K562 (cell line): Measurements from ENCODE around the gene CMBL. TPM values are rescaled to one million over a fixed set of nuclear protein-coding genes. Genes with fewer than 3 reads are reported as not detected.

Experiments used
- ATAC-seq: fragments of 200-7000 bp; cut with Tn5 transposase; 3 replicates; pipeline ENCODE4 v1.9.1; 2020; ENCODE audit warnings: moderate library complexity
- BruUV-seq: library from RNA; stranded (reverse); fragments of 400-500 nt; replicated peaks from 2 replicates; lab custom pipeline; 2021; lab: Mats Ljungman, UMichigan
- CTCF ChIA-PET: fragments of 300-600 bp; formaldehyde crosslinking; extraction: SDS; loops from one replicate; lab custom pipeline; 2021; ENCODE audit warnings: low intra/inter-chr PET ratio; lab: Yijun Ruan, JAX
- POLR2A ChIA-PET: fragments of 300-600, 350-650 bp; sonication (Branson Sonifier 250); formaldehyde crosslinking; extraction: SDS; loops from one replicate; lab custom pipeline; 2021; ENCODE audit warnings: antibody characterized with exemption, inconsistent platforms; lab: Yijun Ruan, JAX
- DNase-seq, 4 experiments: peaks; one replicate each; pipeline versions ENCODE4 v3.0.0 to v3.0.0-alpha.2; 2011 to 2018; ENCODE audit warnings: low spot score in 3 of 4, mixed read lengths in 3 of 4; ENCODE audit errors: extremely low read depth in 1 of 4
- FAIRE-seq: peaks from 2 replicates; lab custom pipeline; 2011; peaks lifted over from hg19 to GRCh38; lab: Jason Lieb, UNC
- H2AFZ ChIP-seq: 2 replicates; pipeline ENCODE4 v1.6.0; 2011; ENCODE audit warnings: low read depth, low read length, control low read depth, inconsistent platforms
- H3K27ac ChIP-seq: fragments of 200-600 bp; 3 replicates; pipeline ENCODE4 v1.8.0; 2011; ENCODE audit warnings: low read depth, mild to moderate bottlenecking, control low read depth, inconsistent platforms, low read length, moderate library complexity, mixed read lengths; ENCODE audit errors: extremely low read depth
- H3K27me3 ChIP-seq, 2 experiments: fragments of 300-600 bp in 1 of 2; 2 replicates in 1 of 2; 3 replicates in 1 of 2; pipeline versions ENCODE4 v1.6.0 to v1.8.0; 2011; ENCODE audit warnings: inconsistent platforms in 2 of 2, low read length in 2 of 2, mild to moderate bottlenecking in 1 of 2, mixed read lengths in 1 of 2, moderate library complexity in 1 of 2; ENCODE audit not compliant: control insufficient read depth in 2 of 2, insufficient read depth in 2 of 2
- H3K36me3 ChIP-seq: fragments of 300-600 bp; 3 replicates; pipeline ENCODE4 v1.8.0; 2011; ENCODE audit warnings: mild to moderate bottlenecking, low read length, inconsistent platforms; ENCODE audit not compliant: control insufficient read depth, insufficient read depth
- H3K4me1 ChIP-seq, 2 experiments: fragments of 200-600 bp in 1 of 2; replicated peaks in 1 of 2; 2 replicates in 1 of 2; 3 replicates in 1 of 2; pipeline versions ENCODE4 v1.5.1 to v1.8.0; 2011; ENCODE audit warnings: inconsistent platforms in 2 of 2, low read length in 2 of 2, mild to moderate bottlenecking in 1 of 2, mixed read lengths in 1 of 2, moderate library complexity in 1 of 2; ENCODE audit not compliant: control insufficient read depth in 2 of 2, insufficient read depth in 2 of 2
- H3K4me2 ChIP-seq: 2 replicates; pipeline ENCODE4 v1.6.1; 2011; ENCODE audit warnings: low read length, control low read depth, inconsistent platforms, mixed read lengths; ENCODE audit not compliant: insufficient read depth
- H3K4me3 ChIP-seq: fragments of 200-600 bp; sonication (generic), shearing (Covaris generic); 2 replicates; pipeline ENCODE4 v1.5.1; 2016; ENCODE audit warnings: control low read depth, inconsistent platforms
- H3K79me2 ChIP-seq: fragments of 200-600 bp; 3 replicates; pipeline ENCODE4 v1.8.0; 2011; ENCODE audit warnings: low read length, inconsistent platforms; ENCODE audit not compliant: control insufficient read depth, insufficient read depth
- H3K9ac ChIP-seq, 2 experiments: 2 replicates each; pipeline versions ENCODE4 v1.6.0 to v1.6.1; 2011; ENCODE audit warnings: low read depth in 2 of 2, low read length in 2 of 2, control low read depth in 1 of 2, inconsistent platforms in 1 of 2, mild to moderate bottlenecking in 1 of 2, mixed read lengths in 1 of 2; ENCODE audit not compliant: insufficient read depth in 1 of 2
- H3K9me1 ChIP-seq: one replicate; pipeline ENCODE4 v1.6.0; 2011; ENCODE audit warnings: inconsistent platforms, mild to moderate bottlenecking, low read length, moderate library complexity; ENCODE audit not compliant: control insufficient read depth, insufficient read depth
- H3K9me3 ChIP-seq: replicated peaks from 2 replicates; pipeline ENCODE4 v1.5.1; 2011; ENCODE audit warnings: low read depth, low read length, inconsistent platforms; ENCODE audit not compliant: control insufficient read depth, insufficient read depth
- H4K20me1 ChIP-seq: replicated peaks from 2 replicates; pipeline ENCODE4 v1.6.1; 2011; ENCODE audit warnings: low read length, inconsistent platforms, mixed read lengths; ENCODE audit not compliant: control insufficient read depth, insufficient read depth
- HINFP ChIP-seq: fragments of 450-650 bp; conservative IDR thresholded peaks from 2 replicates; pipeline ENCODE4 v1.6.1; 2016; ENCODE audit warnings: missing genetic modification characterization, low read depth, mild to moderate bottlenecking, control low read depth, missing compliant biosample characterization
- NFYB ChIP-seq: IDR thresholded peaks from 2 replicates; pipeline ENCODE4 v1.6.1; 2011; ENCODE audit warnings: mild to moderate bottlenecking, moderate library complexity; ENCODE audit not compliant: insufficient read length; ENCODE audit errors: extremely low read depth
- PKNOX1 ChIP-seq: fragments of 450-650 bp; IDR thresholded peaks from 2 replicates; pipeline ENCODE4 v1.6.1; 2016
- WGBS: fragments of 100-300 bp; shearing (Covaris generic); methylation state at CpG from one replicate; pipeline ENCODE4 v1.1.6; 2016; ENCODE audit warnings: low coverage, mixed read lengths; ENCODE audit not compliant: insufficient coverage; ENCODE audit errors: missing lambda C conversion rate; 5-methylcytosine and 5-hydroxymethylcytosine counted together
- in situ Hi-C: fragments of 300-500 bp; cut with MboI; formaldehyde crosslinking; loops from 4 replicates; pipeline ENCODE4 v1.15.0; 2018; ENCODE audit warnings: inconsistent platforms, mixed read lengths
- intact Hi-C: fragments of 100-400 bp; cut with micrococcal nuclease; formaldehyde crosslinking; loops from 2 replicates; pipeline ENCODE4 v1.14.2; 2022
- polyA plus RNA-seq, 8 experiments: library from polyadenylated mRNA; depleted of rRNA in 4 of 8; stranded (reverse) in 5 of 8; unstranded in 3 of 8; fragments of >200 nt; fragmentation: Nextera tagmentation in 2 of 8; fragmentation: Illumina TruSeq in 1 of 8; extraction: Ambion mirVana in 2 of 8; extraction: Trizol in 1 of 8; gene quantifications; 2 replicates each; pipeline versions ENCODE4 v1.2.1 to v1.2.3, GENCODE V29; 2011 to 2014; ENCODE audit warnings: inconsistent platforms in 1 of 8, missing spikeins in 1 of 8
- total RNA-seq, 7 experiments: library from RNA; depleted of rRNA in 6 of 7; stranded (reverse); fragments of >200 nt in 6 of 7; fragmentation: Illumina TruSeq in 2 of 7; extraction: Trizol in 2 of 7; gene quantifications; 2 replicates each; pipeline versions ENCODE4 v1.2.1 to v1.2.3, GENCODE V29; 2011 to 2021; ENCODE audit warnings: low replicate concordance in 1 of 7

CMBL gene
- total and polyA plus RNA-seq, 9 of the 15 experiments (the other 6 are each of a cell fraction or from before 2014, with no cell fraction given) = 22.6 to 192 (median 71.1) TPM

- 86% methylated on average over 15 of the region's 15 CpGs for WGBS
- ATAC-seq (no peak), FAIRE-seq (no peak)
- Histone ChIP-seq H3K4me3 (no peak overlapping the region), H3K9ac (peak overlapping the region in 1 of 2 experiments; percentile 37; a peak in 1 of 4 replicates), H3K36me3 (no peaks in the 10 kb centered on the region), H3K27me3 (no peaks in the 10 kb centered on the region; a peak in 1 of 5 replicates), H3K9me3 (no peaks in the 10 kb centered on the region), H4K20me1 (no peaks in the 10 kb centered on the region)
- intact Hi-C loops = loop anchor here (5.0 kb wide), 1 partner anchor 121 kb away; no protein-coding TSS in a partner anchor
- in situ Hi-C loops = no loop called here
- TF ChIP-seq HINFP (tag) (no peak), PKNOX1 (peak; percentile 90), NFYB (peak; percentile 20)
- TF ChIP-seq, all 486 proteins: peak for 2
- Histone ChIP-seq H3K4me1 (peaks cover 40 to 48% of the 10 kb centered on the region in 2 experiments), H3K79me2 (no peaks in the 10 kb centered on the region), H3K9me1 (no peaks in the 10 kb centered on the region), H3K27ac (no peak overlapping the region), H2AFZ (no peak overlapping the region), H3K4me2 (no peak overlapping the region)
- CTCF ChIA-PET = no interaction called here
- BruUV-seq = no TSS peak
- POLR2A ChIA-PET = interaction anchor here (1.0 kb wide), 1 partner anchor 39 kb away, joined by 3 read pairs; no protein-coding TSS in a partner anchor
- DNase-seq = no peak
Measured at GRCh38 chr5:10315824-10316509, 8.3 kb upstream of the CMBL start.
